ENCODE measurements around the gene PPP1R36. TPM values are rescaled to one million over a fixed set of nuclear protein-coding genes. Genes with fewer than 3 reads are reported as not detected.

Gene PPP1R36
- total and polyA plus RNA-seq, 2 of the 13 experiments (the other 11 are each of a cell fraction or from before 2014, with no cell fraction given): 0.11 to 0.17 TPM

GRCh38 chr14:64501411-64502171 lies 48.2 kb upstream of the PPP1R36 start (continued):
- TF ChIP-seq DRAP1 (CRISPR knock-in tag; IDR thresholded peaks at IDR 0.05): 0 out of 2 replicates have a peak, but pooled peaks have one; percentile 15
- no peak for TF ChIP-seq SMC3 (IDR thresholded peaks at IDR 0.05; ENCODE audit: low read length)
- 0 out of 2 replicates have a peak, but pooled peaks have one; percentile 37 for TF ChIP-seq ZBTB7B (CRISPR knock-in tag; IDR thresholded peaks at IDR 0.05)
- TF ChIP-seq ZNF639 (CRISPR knock-in tag; conservative IDR thresholded peaks at IDR 0.05): 0 out of 2 replicates have a peak, but pooled peaks have one; percentile 22
- no peak for TF ChIP-seq PRDM10 (CRISPR knock-in tag; IDR thresholded peaks at IDR 0.05; ENCODE audit: low read depth)
- peak; percentile 52; the same call in 1 of the 2 replicates for TF ChIP-seq ZNF121 (CRISPR knock-in tag; IDR thresholded peaks at IDR 0.05)
- peak; percentile 52 for TF ChIP-seq SAP130 (CRISPR knock-in tag; IDR thresholded peaks at IDR 0.05; ENCODE audit: low read depth)
- TF ChIP-seq CEBPB (IDR thresholded peaks at IDR 0.05; ENCODE audit: borderline replicate concordance, low read depth, low read length): peak; percentile 85
- no peak for TF ChIP-seq CAMTA2 (CRISPR knock-in tag; IDR thresholded peaks at IDR 0.05; ENCODE audit: borderline replicate concordance)
- TF ChIP-seq TAF1 (CRISPR knock-in tag; IDR thresholded peaks at IDR 0.05): 0 out of 2 replicates have a peak, but pooled peaks have one; percentile 26
- 0 out of 2 replicates have a peak, but pooled peaks have one; percentile 18 for TF ChIP-seq KDM2A (CRISPR knock-in tag; IDR thresholded peaks at IDR 0.05; ENCODE audit: borderline replicate concordance, low read depth)
- TF ChIP-seq IRF2 (CRISPR knock-in tag; IDR thresholded peaks at IDR 0.05): peak; percentile 9; the same call in 1 of the 2 replicates
- TF ChIP-seq ASH2L (IDR thresholded peaks at IDR 0.05; ENCODE audit: insufficient read length, low read depth, low read length): peak; percentile 47
- TF ChIP-seq CEBPG (CRISPR knock-in tag; IDR thresholded peaks at IDR 0.05): peak; percentile 94
- peak; percentile 26; the same call in 1 of the 2 replicates for TF ChIP-seq ZMYM4 (CRISPR knock-in tag; IDR thresholded peaks at IDR 0.05)
- no peak for TF ChIP-seq ZNF543 (CRISPR knock-in tag; IDR thresholded peaks at IDR 0.05)
- TF ChIP-seq ZNF326 (CRISPR knock-in tag; IDR thresholded peaks at IDR 0.05; ENCODE audit: borderline replicate concordance): no peak
- TF ChIP-seq ZSCAN30 (CRISPR knock-in tag; IDR thresholded peaks at IDR 0.05): no peak
- no peak for TF ChIP-seq ZBTB44 (CRISPR knock-in tag; IDR thresholded peaks at IDR 0.05)
- no peak for TF ChIP-seq BATF2 (CRISPR knock-in tag; IDR thresholded peaks at IDR 0.05)
- no peak for TF ChIP-seq ZNF549 (CRISPR knock-in tag; IDR thresholded peaks at IDR 0.05)
- TF ChIP-seq ZNF501 (CRISPR knock-in tag; IDR thresholded peaks at IDR 0.05): no peak

Data from HepG2 (cell line).